Esophagus muscularis mucosa (tissue), 4 donors: Measurements from ENCODE around the gene KIRREL3.

Experiments used
- CTCF ChIP-seq, 3 experiments: fragments of 200-600 bp in 2 of 3; fragments of 450-650 bp in 1 of 3; sonication (generic) in 2 of 3; IDR thresholded peaks; one replicate each; pipeline ENCODE4 v1.5.1; 2017 to 2019; ENCODE audit warnings: antibody characterized with exemption in 3 of 3, mild to moderate bottlenecking in 2 of 3, moderate library complexity in 1 of 3
- EP300 ChIP-seq: sonication (generic); formaldehyde crosslinking; IDR thresholded peaks from one replicate; pipeline ENCODE4 v1.6.1; 2017; ENCODE audit warnings: antibody characterized with exemption
- POLR2A ChIP-seq: fragments of 450-650 bp; IDR thresholded peaks from one replicate; pipeline ENCODE4 v1.6.1; 2017; ENCODE audit warnings: antibody characterized with exemption, moderate library complexity, mild to moderate bottlenecking, low read depth
- POLR2AphosphoS5 ChIP-seq, 2 donors: sonication (generic); formaldehyde crosslinking; IDR thresholded peaks; one replicate each; pipeline ENCODE4 v1.6.1; 2017; ENCODE audit warnings: antibody characterized with exemption in 2 of 2

DNA sequence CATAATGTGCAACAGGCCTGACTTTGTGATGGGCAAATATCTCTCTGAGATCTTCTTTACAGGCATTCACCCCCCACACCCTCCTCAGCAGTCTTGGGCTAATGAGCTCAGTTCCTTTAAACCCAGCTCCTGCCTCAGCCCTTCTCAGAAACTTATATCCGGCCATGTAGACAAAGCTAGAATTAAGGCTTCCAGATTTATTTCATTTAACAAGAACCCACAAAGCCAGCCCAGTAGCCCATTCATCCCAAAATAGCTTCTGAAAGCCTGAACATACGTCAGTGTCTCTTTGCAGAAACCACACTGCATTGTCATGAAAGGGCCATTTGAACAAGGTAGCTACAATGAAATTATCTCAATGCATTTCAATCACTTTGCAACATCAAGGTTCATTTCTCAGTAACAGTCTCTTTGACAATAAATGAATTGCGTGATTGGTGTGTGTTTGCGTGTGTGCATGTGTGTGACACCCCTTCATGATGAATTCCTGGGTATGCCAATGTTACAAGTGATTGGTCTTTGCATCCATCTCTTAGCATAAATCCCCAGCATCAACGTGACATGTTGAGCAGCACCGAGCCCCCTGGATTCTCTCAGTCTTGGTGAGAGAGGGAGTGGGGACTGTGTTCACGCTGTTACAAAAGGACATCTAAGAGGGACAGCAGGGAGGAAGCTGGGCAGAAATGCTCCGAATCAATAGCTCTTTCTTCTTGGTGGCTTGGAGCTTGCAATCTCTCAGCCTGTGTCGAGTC is 299.6 kb downstream of the KIRREL3 start:
- TF ChIP-seq EP300 (no peak), CTCF (IDR thresholded peaks at IDR 0.05) (no peak), POLR2A (no peak), POLR2AphosphoS5 (IDR thresholded peaks at IDR 0.05) (no peak)
